Measurements from ENCODE around the gene ADAM19. TPM values are rescaled to one million over a fixed set of nuclear protein-coding genes. Genes with fewer than 3 reads are reported as not detected.

The ADAM19 gene
- total RNA-seq, 2 donors from 2014 or later = 9.9 to 46.1 TPM

- Histone ChIP-seq H3K4me1 (ENCODE audit: control insufficient read depth in 1 of 2, low read depth in 2 of 2) (peaks cover 9 to 22% of the 10 kb centered on the region in 2 donors), H3K9me3 (no peaks in the 10 kb centered on the region), H3K36me3 (no peaks in the 10 kb centered on the region), H3K27me3 (replicated peaks; ENCODE audit: insufficient read depth) (no peaks in the 10 kb centered on the region), H3K4me3 (no peak overlapping the region), H3K27ac (no peak overlapping the region)
- ATAC-seq (ENCODE audit: insufficient number of reproducible peaks, low FRiP score, low read depth) (no peak), DNase-seq (ENCODE audit: low spot score) (no peak)
- TF ChIP-seq CTCF (IDR thresholded peaks at IDR 0.05) = no peak
Observed at GRCh38 chr5:157469073-157469472, 106.5 kb downstream of the ADAM19 start.

DNA sequence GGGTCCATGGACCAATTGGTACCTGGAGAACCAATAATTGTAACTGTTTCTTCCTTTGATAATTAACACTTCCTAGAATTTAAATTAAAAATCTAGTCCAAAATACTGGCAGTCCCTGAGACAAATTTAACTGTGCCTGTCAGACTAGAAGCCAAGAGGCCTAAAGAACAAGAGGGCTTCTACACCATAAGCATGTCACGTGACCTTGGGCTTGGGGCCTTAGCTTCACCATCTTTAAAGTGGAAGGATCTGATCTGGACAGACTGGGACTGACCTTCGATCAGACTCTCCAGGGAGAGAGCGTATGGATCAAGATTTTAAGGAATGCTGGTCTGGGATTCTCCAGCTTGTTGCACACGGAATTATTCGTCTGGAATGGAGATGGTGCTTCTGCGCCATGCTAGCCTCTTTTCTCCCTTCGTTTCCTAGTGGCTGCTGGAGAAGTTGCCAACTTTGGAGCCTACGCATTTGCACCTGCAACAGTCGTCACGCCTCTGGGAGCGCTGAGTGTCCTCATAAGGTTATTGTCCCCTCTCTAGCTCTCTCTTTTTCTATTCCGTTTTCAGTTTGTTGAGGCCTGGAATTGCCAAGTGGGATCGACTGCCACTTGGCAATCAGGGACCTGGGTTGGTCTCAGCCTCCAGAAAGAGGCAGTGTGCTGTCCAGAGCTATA, 107.1 kb downstream of the ADAM19 start:
- no peaks in the 10 kb centered on the region for H3K9me3 ChIP-seq
- H3K4me1 ChIP-seq (ENCODE audit: control insufficient read depth in 1 of 2, low read depth in 2 of 2) = peaks cover 5 to 16% of the 10 kb centered on the region in 2 donors
- H3K36me3 ChIP-seq = no peaks in the 10 kb centered on the region
- H3K27me3 ChIP-seq (replicated peaks; ENCODE audit: insufficient read depth) = no peaks in the 10 kb centered on the region
- no peak overlapping the region for H3K27ac ChIP-seq
- no peak for ATAC-seq (ENCODE audit: insufficient number of reproducible peaks, low FRiP score, low read depth)
- no peak overlapping the region for H3K4me3 ChIP-seq
- no peak for DNase-seq (ENCODE audit: low spot score)
- TF ChIP-seq CTCF (IDR thresholded peaks at IDR 0.05) = no peak

GRCh38 chr5:157464519-157465171, 110.9 kb downstream of the ADAM19 start:
- DNase-seq (ENCODE audit: low spot score) = peak; percentile 51
- H3K27ac ChIP-seq = no peak overlapping the region
- H3K27me3 ChIP-seq (replicated peaks; ENCODE audit: insufficient read depth) = no peaks in the 10 kb centered on the region
- peak; percentile 84 for ATAC-seq (ENCODE audit: insufficient number of reproducible peaks, low FRiP score, low read depth)
- H3K36me3 ChIP-seq = no peaks in the 10 kb centered on the region
- no peaks in the 10 kb centered on the region for H3K9me3 ChIP-seq
- no peak for TF ChIP-seq CTCF (IDR thresholded peaks at IDR 0.05)
- H3K4me1 ChIP-seq (ENCODE audit: control insufficient read depth in 1 of 2, low read depth in 2 of 2) = peaks cover 4 to 24% of the 10 kb centered on the region in 2 donors
- H3K4me3 ChIP-seq = no peak overlapping the region

GRCh38 chr5:157463621-157464518, 111.7 kb downstream of the ADAM19 start:
- H3K9me3 ChIP-seq = no peaks in the 10 kb centered on the region
- no peak for ATAC-seq (ENCODE audit: insufficient number of reproducible peaks, low FRiP score, low read depth)
- H3K4me1 ChIP-seq (ENCODE audit: control insufficient read depth in 1 of 2, low read depth in 2 of 2) = peaks cover 4 to 24% of the 10 kb centered on the region in 2 donors
- no peak overlapping the region for H3K27ac ChIP-seq
- DNase-seq (ENCODE audit: low spot score) = no peak
- no peaks in the 10 kb centered on the region for H3K36me3 ChIP-seq
- TF ChIP-seq CTCF (IDR thresholded peaks at IDR 0.05) = no peak
- no peaks in the 10 kb centered on the region for H3K27me3 ChIP-seq (replicated peaks; ENCODE audit: insufficient read depth)
- no peak overlapping the region for H3K4me3 ChIP-seq

- Histone ChIP-seq H3K9me3 (no peaks in the 10 kb centered on the region), H3K4me3 (no peak overlapping the region), H3K4me1 (ENCODE audit: control insufficient read depth in 1 of 2, low read depth in 2 of 2) (peaks cover 4 to 24% of the 10 kb centered on the region in 2 donors), H3K36me3 (no peaks in the 10 kb centered on the region), H3K27me3 (replicated peaks; ENCODE audit: insufficient read depth) (no peaks in the 10 kb centered on the region), H3K27ac (no peak overlapping the region)
- TF ChIP-seq CTCF (IDR thresholded peaks at IDR 0.05) = no peak
- no peak for DNase-seq (ENCODE audit: low spot score)
- ATAC-seq (ENCODE audit: insufficient number of reproducible peaks, low FRiP score, low read depth) = no peak
Observed at GRCh38 chr5:157463081-157463480, 112.5 kb downstream of the ADAM19 start.

Measured in thoracic aorta (tissue), 2 donors.